GM13977 (cell line): ENCODE data around the gene PELI1.

ENCODE experiments used
- DNase-seq: peaks from one replicate; pipeline ENCODE4 v3.0.0; 2012; ENCODE audit warnings: low spot score
- CTCF ChIP-seq: IDR thresholded peaks from 2 replicates; pipeline ENCODE4 v1.5.1; 2012; ENCODE audit warnings: mild to moderate bottlenecking, control low read depth; ENCODE audit not compliant: insufficient read depth; ENCODE audit errors: extremely low read depth, missing control alignments
- in situ Hi-C: fragments of 300-500 bp; cut with MboI; formaldehyde crosslinking; loops from one replicate; pipeline ENCODE4 v1.12.0; 2022; ENCODE audit warnings: low sequenced_read_pairs, low pct_unique_long_range_greater_than_20kb, mixed read lengths, inconsistent platforms; ENCODE audit not compliant: unreplicated experiment

The PELI1 gene

GRCh38 chr2:64065516-64065915 is 78.7 kb downstream of the PELI1 start:
- in situ Hi-C loops = no loop called here
- no peak for TF ChIP-seq CTCF
- DNase-seq = no peak

- DNase-seq = no peak
- no peak for TF ChIP-seq CTCF
- in situ Hi-C loops = no loop called here
These were observed 80.3 kb downstream of the PELI1 start for GRCh38 chr2:64063924-64064331.

- DNase-seq = no peak
- no peak for TF ChIP-seq CTCF
- in situ Hi-C loops = no loop called here
These were observed 80.8 kb downstream of the PELI1 start for GRCh38 chr2:64063454-64063853.

- in situ Hi-C loops = no loop called here
- TF ChIP-seq CTCF = no peak
- no peak for DNase-seq
These were observed 81.4 kb downstream of the PELI1 start for GRCh38 chr2:64062840-64063239.

- in situ Hi-C loops = loop anchor here (10.0 kb wide), 1 partner anchor 426 kb away; no protein-coding TSS in a partner anchor
- no peak for TF ChIP-seq CTCF
These were observed 85.0 kb downstream of the PELI1 start for GRCh38 chr2:64059270-64059669.

GRCh38 chr2:64056021-64056420 is 88.2 kb downstream of the PELI1 start:
- in situ Hi-C loops = loop anchor here (10.0 kb wide), 1 partner anchor 429 kb away; no protein-coding TSS in a partner anchor
- no peak for DNase-seq
- no peak for TF ChIP-seq CTCF

More at GRCh38 chr2:64059270-64059669, 85.0 kb downstream of the PELI1 start:
- no peak for DNase-seq

- no peak for TF ChIP-seq CTCF
- in situ Hi-C loops = loop anchor here (10.0 kb wide), 1 partner anchor 430 kb away; no protein-coding TSS in a partner anchor
- no peak for DNase-seq
These were observed 89.9 kb downstream of the PELI1 start for GRCh38 chr2:64054161-64054915.
